ENCODE data around the gene PNN.
A peak's percentile ranks its signal among the peaks of the same experiment; 100 is the strongest.
"Not testable (repeated sequence)": the region's sequence is repeated elsewhere in the genome, so short reads cannot be mapped to it uniquely, and the experiment has no call there.

Gene PNN

GRCh38 chr14:39185256-39186049 is 10.4 kb downstream of the PNN start:
- H3K36me3 ChIP-seq (ENCODE audit: low read depth) = peaks cover 57% of the 10 kb centered on the region
- TF ChIP-seq CTCF (IDR thresholded peaks at IDR 0.05; ENCODE audit: poor library complexity, severe bottlenecking) = no peak
- H3K9me3 ChIP-seq (ENCODE audit: severe bottlenecking) = no peaks in the 10 kb centered on the region
- H3K4me1 ChIP-seq (ENCODE audit: insufficient read depth, poor library complexity, severe bottlenecking) = peaks cover 12% of the 10 kb centered on the region
- H3K27me3 ChIP-seq (ENCODE audit: insufficient read depth, poor library complexity, severe bottlenecking) = no peaks in the 10 kb centered on the region
- H3K4me3 ChIP-seq (ENCODE audit: severe bottlenecking) = no peak overlapping the region
- ATAC-seq (ENCODE audit: low read depth) (no peak), DNase-seq (ENCODE audit: low spot score) (no peak)
- no peak overlapping the region for H3K27ac ChIP-seq (ENCODE audit: poor library complexity, severe bottlenecking)

GRCh38 chr14:39186941-39187525 is 12.0 kb downstream of the PNN start:
- no peak overlapping the region for H3K27ac ChIP-seq (ENCODE audit: poor library complexity, severe bottlenecking)
- DNase-seq (ENCODE audit: low spot score) (no peak), ATAC-seq (ENCODE audit: low read depth) (peak; percentile 7; the same call in 1 of the 3 replicates)
- peaks cover 12% of the 10 kb centered on the region for H3K4me1 ChIP-seq (ENCODE audit: insufficient read depth, poor library complexity, severe bottlenecking)
- no peak for TF ChIP-seq CTCF (IDR thresholded peaks at IDR 0.05; ENCODE audit: poor library complexity, severe bottlenecking)
- peaks cover 45% of the 10 kb centered on the region for H3K36me3 ChIP-seq (ENCODE audit: low read depth)
- no peaks in the 10 kb centered on the region for H3K27me3 ChIP-seq (ENCODE audit: insufficient read depth, poor library complexity, severe bottlenecking)
- H3K9me3 ChIP-seq (ENCODE audit: severe bottlenecking) = no peaks in the 10 kb centered on the region
- H3K4me3 ChIP-seq (ENCODE audit: severe bottlenecking) = no peak overlapping the region

GRCh38 chr14:39203659-39204606 is 28.9 kb downstream of the PNN start:
- ATAC-seq (ENCODE audit: low read depth) = peak; percentile 76
- no peak for TF ChIP-seq CTCF (IDR thresholded peaks at IDR 0.05; ENCODE audit: poor library complexity, severe bottlenecking)
- H3K27me3 ChIP-seq (ENCODE audit: insufficient read depth, poor library complexity, severe bottlenecking) = no peaks in the 10 kb centered on the region
- H3K4me1 ChIP-seq (ENCODE audit: insufficient read depth, poor library complexity, severe bottlenecking) = peaks cover 14% of the 10 kb centered on the region
- no peak overlapping the region for H3K4me3 ChIP-seq (ENCODE audit: severe bottlenecking)
- DNase-seq (ENCODE audit: low spot score) = peak; percentile 93
- no peaks in the 10 kb centered on the region for H3K9me3 ChIP-seq (ENCODE audit: severe bottlenecking)
- no peaks in the 10 kb centered on the region for H3K36me3 ChIP-seq (ENCODE audit: low read depth)
- H3K27ac ChIP-seq (ENCODE audit: poor library complexity, severe bottlenecking) = peak overlapping the region; percentile 31

GRCh38 chr14:39207430-39207829 is 32.4 kb downstream of the PNN start:
- H3K27me3 ChIP-seq (ENCODE audit: insufficient read depth, poor library complexity, severe bottlenecking); ATAC-seq (ENCODE audit: low read depth); H3K4me3 ChIP-seq (ENCODE audit: severe bottlenecking); H3K9me3 ChIP-seq (ENCODE audit: severe bottlenecking); DNase-seq (ENCODE audit: low spot score); H3K27ac ChIP-seq (ENCODE audit: poor library complexity, severe bottlenecking); H3K36me3 ChIP-seq (ENCODE audit: low read depth): not testable (repeated sequence)
- H3K4me1 ChIP-seq (ENCODE audit: insufficient read depth, poor library complexity, severe bottlenecking) = peaks cover 19% of the 10 kb centered on the region

- TF ChIP-seq CTCF (IDR thresholded peaks at IDR 0.05; ENCODE audit: poor library complexity, severe bottlenecking) = no peak
- H3K36me3 ChIP-seq (ENCODE audit: low read depth) = no peaks in the 10 kb centered on the region
- DNase-seq (ENCODE audit: low spot score) = no peak
- H3K4me1 ChIP-seq (ENCODE audit: insufficient read depth, poor library complexity, severe bottlenecking) = peaks cover 5% of the 10 kb centered on the region
- H3K27ac ChIP-seq (ENCODE audit: poor library complexity, severe bottlenecking) = no peak overlapping the region
- H3K4me3 ChIP-seq (ENCODE audit: severe bottlenecking) = no peak overlapping the region
- no peak for ATAC-seq (ENCODE audit: low read depth)
- no peaks in the 10 kb centered on the region for H3K27me3 ChIP-seq (ENCODE audit: insufficient read depth, poor library complexity, severe bottlenecking)
- no peaks in the 10 kb centered on the region for H3K9me3 ChIP-seq (ENCODE audit: severe bottlenecking)
These were observed 36.2 kb downstream of the PNN start for GRCh38 chr14:39211109-39211741.

All from RWPE2 (cell line).